ENCODE data around the gene GIT1. TPM values are rescaled to one million over a fixed set of nuclear protein-coding genes. Genes with fewer than 3 reads are reported as not detected.
A peak's percentile ranks its signal among the peaks of the same experiment; 100 is the strongest.

Gene GIT1
- total and polyA plus RNA-seq, 2 of the 13 experiments (the other 11 are each of a cell fraction or from before 2014, with no cell fraction given), result 14.2 to 30.8 TPM

DNA sequence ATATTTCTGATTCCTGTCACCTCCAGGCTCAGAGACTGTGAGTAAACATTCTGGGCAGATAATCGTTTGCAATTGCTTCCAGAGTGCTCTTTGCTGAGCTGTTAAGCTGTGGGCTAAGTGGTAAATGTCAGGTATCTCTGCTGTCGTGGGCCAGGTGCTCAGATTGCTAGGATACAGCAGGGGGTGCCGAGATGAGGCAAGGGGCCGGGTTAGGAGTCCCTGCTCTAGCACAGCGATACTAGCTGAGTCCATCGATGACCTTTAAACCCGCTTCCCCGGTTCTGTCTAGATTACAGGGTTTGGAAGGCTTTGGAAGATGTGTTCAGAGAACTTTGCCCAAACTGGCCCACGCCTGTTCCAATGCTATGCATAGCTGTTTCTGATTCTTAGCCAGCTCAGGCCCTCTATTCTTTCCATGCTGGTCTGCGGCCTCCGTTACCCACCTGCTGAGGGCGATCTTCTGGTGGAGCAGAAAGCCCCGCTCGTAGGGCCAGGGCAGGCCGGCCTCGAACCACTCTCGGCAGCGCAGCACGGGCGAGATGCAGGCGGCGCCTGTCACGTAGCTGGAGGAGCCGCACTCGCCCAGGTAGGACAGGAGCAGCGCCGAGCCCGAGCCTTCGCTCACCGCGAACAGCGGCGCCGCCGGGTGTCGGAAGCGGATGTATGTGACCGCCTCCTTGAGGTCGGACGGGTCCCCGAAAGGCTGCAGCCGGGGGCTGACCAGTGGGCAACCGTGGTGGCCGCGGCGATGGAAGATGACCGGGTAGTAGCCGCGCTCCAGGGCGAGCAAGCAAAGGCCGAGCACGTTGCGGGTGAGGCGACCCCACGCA, 23.6 kb downstream of the GIT1 start (continued):
- TF ChIP-seq NR2C2 (CRISPR knock-in tag; IDR thresholded peaks at IDR 0.05; ENCODE audit: borderline replicate concordance) (no peak), TBL1XR1 (IDR thresholded peaks at IDR 0.05; ENCODE audit: borderline replicate concordance, low read length, partially characterized antibody) (no peak), MAFG (CRISPR knock-in tag; IDR thresholded peaks at IDR 0.05) (no peak), KMT2A (CRISPR knock-in tag; IDR thresholded peaks at IDR 0.05) (peak; percentile 45; the same call in 1 of the 2 replicates), PRMT3 (CRISPR knock-in tag; IDR thresholded peaks at IDR 0.05; ENCODE audit: borderline replicate concordance, low read depth) (no peak), PAWR (CRISPR knock-in tag; IDR thresholded peaks at IDR 0.05; ENCODE audit: borderline replicate concordance) (no peak), SIX1 (CRISPR knock-in tag; IDR thresholded peaks at IDR 0.05; ENCODE audit: borderline replicate concordance) (no peak), MTA1 (CRISPR knock-in tag; IDR thresholded peaks at IDR 0.05; ENCODE audit: borderline replicate concordance) (peak; percentile 25; the same call in 1 of the 2 replicates), PHF8 (CRISPR knock-in tag; IDR thresholded peaks at IDR 0.05) (peak; percentile 71), NFE2 (CRISPR knock-in tag; IDR thresholded peaks at IDR 0.05) (no peak), ISX (CRISPR knock-in tag; conservative IDR thresholded peaks at IDR 0.05) (no peak), ZNF879 (CRISPR knock-in tag; IDR thresholded peaks at IDR 0.05) (no peak), FOXA3 (CRISPR knock-in tag; IDR thresholded peaks at IDR 0.05) (no peak), GZF1 (CRISPR knock-in tag; IDR thresholded peaks at IDR 0.05) (no peak), HDAC2 (CRISPR knock-in tag; IDR thresholded peaks at IDR 0.05) (0 out of 2 replicates have a peak, but pooled peaks have one; percentile 11), BCL6 (CRISPR knock-in tag; IDR thresholded peaks at IDR 0.05) (peak; percentile 65), ZNF605 (CRISPR knock-in tag; IDR thresholded peaks at IDR 0.05) (peak; percentile 71), ZSCAN9 (CRISPR knock-in tag; IDR thresholded peaks at IDR 0.05; ENCODE audit: borderline replicate concordance) (no peak), RBM22 (optimal IDR thresholded peaks at IDR 0.05; ENCODE audit: low read length) (no peak), ZKSCAN1 (IDR thresholded peaks at IDR 0.05; ENCODE audit: low read length) (no peak), ATF7-NPFF (CRISPR knock-in tag; IDR thresholded peaks at IDR 0.05; ENCODE audit: low read depth) (peak; percentile 27; the same call in 1 of the 2 replicates), ISL2 (CRISPR knock-in tag; IDR thresholded peaks at IDR 0.05) (no peak), ZNF577 (CRISPR knock-in tag; IDR thresholded peaks at IDR 0.05; ENCODE audit: borderline replicate concordance, low read depth) (no peak)
- TF ChIP-seq, protein P1, sequence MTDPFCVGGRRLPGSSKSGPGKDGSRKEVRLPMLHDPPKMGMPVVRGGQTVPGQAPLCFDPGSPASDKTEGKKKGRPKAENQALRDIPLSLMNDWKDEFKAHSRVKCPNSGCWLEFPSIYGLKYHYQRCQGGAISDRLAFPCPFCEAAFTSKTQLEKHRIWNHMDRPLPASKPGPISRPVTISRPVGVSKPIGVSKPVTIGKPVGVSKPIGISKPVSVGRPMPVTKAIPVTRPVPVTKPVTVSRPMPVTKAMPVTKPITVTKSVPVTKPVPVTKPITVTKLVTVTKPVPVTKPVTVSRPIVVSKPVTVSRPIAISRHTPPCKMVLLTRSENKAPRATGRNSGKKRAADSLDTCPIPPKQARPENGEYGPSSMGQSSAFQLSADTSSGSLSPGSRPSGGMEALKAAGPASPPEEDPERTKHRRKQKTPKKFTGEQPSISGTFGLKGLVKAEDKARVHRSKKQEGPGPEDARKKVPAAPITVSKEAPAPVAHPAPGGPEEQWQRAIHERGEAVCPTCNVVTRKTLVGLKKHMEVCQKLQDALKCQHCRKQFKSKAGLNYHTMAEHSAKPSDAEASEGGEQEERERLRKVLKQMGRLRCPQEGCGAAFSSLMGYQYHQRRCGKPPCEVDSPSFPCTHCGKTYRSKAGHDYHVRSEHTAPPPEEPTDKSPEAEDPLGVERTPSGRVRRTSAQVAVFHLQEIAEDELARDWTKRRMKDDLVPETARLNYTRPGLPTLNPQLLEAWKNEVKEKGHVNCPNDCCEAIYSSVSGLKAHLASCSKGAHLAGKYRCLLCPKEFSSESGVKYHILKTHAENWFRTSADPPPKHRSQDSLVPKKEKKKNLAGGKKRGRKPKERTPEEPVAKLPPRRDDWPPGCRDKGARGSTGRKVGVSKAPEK (CRISPR knock-in tag; IDR thresholded peaks at IDR 0.05; ENCODE audit: borderline replicate concordance), result no peak
- TF ChIP-seq, protein P2, sequence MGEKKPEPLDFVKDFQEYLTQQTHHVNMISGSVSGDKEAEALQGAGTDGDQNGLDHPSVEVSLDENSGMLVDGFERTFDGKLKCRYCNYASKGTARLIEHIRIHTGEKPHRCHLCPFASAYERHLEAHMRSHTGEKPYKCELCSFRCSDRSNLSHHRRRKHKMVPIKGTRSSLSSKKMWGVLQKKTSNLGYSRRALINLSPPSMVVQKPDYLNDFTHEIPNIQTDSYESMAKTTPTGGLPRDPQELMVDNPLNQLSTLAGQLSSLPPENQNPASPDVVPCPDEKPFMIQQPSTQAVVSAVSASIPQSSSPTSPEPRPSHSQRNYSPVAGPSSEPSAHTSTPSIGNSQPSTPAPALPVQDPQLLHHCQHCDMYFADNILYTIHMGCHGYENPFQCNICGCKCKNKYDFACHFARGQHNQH (CRISPR knock-in tag; IDR thresholded peaks at IDR 0.05), result 0 out of 2 replicates have a peak, but pooled peaks have one; percentile 17
- TF ChIP-seq, protein P3, sequence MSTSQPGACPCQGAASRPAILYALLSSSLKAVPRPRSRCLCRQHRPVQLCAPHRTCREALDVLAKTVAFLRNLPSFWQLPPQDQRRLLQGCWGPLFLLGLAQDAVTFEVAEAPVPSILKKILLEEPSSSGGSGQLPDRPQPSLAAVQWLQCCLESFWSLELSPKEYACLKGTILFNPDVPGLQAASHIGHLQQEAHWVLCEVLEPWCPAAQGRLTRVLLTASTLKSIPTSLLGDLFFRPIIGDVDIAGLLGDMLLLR (CRISPR knock-in tag; IDR thresholded peaks at IDR 0.05), result no peak
